CD4-positive, alpha-beta T cell treated with Interleukin-2 at 100 ng/mL for 4 hours (primary cell): ENCODE measurements around the gene GLTPD2.

ENCODE experiments used
- DNase-seq: peaks from one replicate; pipeline ENCODE4 v3.0.0-alpha.2; 2020; ENCODE audit warnings: low spot score

GLTPD2 gene

DNA sequence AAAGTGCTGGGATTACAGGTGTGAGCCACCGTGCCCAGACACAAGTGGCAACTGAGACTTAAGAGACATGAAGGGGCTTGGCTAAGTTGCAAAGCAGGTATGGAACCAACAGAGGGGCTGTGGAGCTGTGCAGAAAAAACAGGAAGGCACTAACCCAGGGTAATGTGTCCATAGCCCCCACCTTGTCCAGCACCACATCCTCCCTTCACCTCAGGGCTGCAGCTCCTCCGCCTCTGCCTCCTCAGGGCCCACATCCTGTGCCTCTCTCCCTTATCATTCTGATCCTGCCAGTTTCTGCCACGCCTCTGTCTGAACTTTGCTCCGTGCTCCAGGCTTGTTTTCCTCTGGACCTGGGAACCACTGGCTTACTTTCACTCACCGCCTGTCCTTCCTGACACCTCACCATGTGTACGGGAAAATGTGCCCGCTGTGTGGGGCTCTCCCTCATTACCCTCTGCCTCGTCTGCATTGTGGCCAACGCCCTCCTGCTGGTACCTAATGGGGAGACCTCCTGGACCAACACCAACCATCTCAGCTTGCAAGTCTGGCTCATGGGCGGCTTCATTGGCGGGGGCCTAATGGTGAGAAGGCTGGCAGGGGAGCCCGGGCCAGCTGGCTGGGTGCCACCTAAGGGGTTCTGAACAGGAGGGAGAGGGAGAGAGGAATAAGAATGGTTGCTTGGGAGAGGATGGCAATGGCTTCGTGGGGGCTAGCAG, 17.1 kb upstream of the GLTPD2 start, which contains the start of gene TM4SF5:
TSS of gene TM4SF5 (plus strand) at position 368 of the 716 bp plus-strand sequence. CDS start at position 405, 37 bp downstream.
- no peak for DNase-seq

DNA sequence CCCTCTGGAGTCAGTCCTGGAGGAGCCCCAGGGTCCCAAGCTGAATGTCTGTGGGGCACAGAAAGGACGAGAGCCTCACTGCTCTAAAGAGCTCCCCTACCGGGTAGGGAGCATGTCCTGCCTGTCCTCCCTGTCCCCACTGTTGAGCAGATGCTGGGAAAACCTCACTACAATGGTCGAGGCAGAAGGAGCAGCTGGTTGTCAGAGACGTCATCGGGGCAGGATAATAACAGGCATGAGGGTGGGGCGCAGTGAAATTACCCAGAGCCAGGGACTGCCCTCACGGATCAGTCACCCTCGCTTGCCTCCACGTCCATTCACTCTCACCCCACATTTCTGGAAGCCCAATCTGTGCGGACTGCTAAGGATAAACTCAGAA, 16.5 kb upstream of the GLTPD2 start:
- DNase-seq: no peak

DNA sequence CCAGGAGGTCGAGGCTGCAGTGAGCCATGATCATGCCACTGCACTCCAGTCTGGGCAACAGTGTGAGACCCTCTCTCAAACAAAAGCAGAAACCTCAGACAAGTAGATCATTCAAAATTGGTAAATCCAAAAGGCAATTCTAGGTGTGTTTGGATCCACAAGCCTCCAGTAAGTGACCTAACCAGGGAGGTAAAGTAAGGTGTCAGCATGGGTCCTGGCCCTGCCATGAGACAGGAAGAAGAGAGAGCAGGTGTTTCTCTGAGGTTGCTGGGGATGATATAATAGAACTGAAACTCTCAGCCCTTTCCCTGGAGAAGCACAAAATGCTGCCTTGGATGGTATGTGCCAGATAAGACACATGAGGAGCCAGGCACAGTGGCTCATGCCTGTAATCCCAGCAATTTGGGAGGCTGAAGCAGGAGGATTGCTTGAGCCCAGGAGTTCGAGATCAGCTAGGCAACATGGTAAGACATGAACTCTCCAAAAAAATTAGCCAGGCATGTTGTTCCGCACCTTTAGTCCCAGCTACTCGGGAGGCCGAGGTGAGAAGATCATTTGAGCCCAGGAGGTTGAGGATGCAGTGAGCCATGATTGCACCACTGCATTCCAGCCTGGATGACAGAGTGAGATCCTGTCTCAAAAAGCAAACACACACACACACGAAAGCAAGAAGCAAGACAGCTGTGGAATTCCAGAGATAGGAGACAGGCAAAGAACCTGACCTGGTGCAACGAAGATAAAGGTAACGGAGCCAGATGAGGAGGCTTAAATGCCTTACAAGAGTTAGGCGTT, 10.6 kb upstream of the GLTPD2 start:
- DNase-seq: no peak

DNA sequence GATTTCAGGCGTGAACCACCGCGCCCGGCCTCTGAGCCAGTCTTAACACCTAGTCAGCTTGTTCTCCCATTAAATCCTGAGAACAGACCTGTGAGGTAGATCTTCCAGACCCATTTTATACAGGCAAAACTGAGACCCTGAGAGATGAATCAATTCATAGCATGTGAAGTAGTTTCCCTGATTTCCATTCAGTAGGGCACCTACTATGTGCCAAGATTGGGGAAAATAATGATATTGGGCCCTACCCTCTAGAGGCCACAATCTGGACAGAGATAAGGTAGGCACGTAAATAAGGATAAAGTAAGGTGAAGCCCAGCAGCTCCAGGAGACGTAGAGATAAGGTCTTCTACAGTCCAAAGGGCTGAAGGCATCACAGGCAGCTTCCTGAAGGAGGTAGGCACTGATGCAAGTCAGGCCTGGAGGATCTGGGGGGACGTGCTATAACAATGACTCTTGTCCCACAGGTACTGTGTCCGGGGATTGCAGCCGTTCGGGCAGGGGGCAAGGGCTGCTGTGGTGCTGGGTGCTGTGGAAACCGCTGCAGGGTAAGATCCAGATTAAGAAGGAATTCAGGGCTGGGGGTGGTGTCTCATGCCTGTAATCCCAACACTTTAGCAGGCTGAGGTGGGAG, 8.3 kb upstream of the GLTPD2 start:
- DNase-seq: no peak

DNA sequence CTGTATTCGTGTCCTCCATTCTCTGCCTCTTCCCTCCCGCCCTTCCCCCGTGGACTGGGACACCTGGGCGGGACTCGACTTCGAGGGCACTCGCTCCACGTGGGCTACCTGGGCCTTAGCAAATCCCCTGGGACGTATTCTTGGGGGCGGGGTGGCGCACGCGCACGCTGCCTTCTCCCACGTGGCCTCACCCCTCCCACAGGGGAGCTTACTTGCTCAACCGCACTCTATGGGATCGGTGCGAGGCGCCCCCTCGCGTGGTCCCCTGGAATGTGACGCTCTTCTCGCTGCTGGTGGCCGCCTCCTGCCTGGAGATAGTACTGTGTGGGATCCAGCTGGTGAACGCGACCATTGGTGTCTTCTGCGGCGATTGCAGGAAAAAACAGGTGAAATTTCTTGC, 6.1 kb upstream of the GLTPD2 start:
- DNase-seq: no peak

DNA sequence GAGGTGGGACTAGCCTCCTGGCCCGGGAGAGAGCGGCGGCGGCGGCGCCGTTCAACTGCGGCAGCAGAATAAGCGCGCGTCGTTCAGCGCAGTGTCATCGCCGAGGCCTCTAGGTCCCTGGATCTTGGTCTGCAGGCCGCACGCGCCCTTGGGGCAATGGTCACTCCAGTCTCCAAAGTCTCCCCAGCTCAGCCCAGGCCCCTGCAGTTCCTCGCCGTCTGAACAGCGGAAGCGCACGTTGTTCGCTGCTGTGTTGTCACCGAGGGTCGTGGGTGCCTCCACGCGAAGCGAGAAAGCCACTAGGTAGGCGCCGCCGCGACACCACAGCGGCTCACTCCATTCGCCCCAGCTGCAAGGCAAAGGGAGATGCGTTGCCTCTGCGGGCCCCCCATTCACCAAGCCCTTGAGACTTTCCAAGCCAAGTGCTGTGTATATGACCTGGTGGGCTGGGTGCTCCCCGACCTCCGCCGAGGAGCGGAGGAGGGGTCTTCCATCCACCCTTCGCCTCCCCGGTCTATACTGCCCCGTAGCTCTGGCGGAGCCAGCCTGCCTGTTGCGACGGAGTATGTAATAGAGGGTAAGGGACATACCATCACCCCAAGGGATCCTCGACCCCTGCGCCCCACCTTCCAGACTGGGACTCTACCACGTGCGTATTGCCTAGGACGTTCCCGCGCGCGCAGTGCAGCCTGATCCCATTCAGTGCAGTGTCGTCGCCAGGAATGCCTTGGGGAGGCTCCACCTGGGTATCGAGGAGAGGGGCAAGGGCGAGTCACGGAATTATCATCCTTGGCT, 3.3 kb upstream of the GLTPD2 start:
- no peak for DNase-seq

DNA sequence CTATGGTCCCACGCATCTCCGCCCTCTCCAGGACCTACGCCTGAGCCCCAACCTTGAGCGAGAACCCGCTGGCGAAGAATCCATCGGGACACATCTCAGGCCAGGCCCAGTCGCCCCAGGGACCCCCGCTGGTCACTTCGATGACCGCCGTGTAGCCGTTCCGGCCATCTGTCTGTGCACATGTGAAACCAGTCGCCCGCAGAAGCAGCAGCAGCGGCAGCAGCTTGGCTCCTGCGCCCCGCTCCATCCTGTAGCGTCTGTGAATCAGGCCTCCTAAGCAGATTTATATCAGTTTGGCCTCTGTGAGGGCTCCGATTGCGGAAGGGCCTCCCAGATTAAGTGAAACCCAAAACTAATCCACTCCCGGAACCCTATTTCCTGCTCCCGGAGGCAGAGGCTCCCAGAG, 2.7 kb upstream of the GLTPD2 start, which contains the start of gene VMO1:
TSS of gene VMO1 (minus strand) at position 259 of the 406 bp plus-strand sequence. CDS start at position 247, 12 bp downstream.
- DNase-seq: no peak

DNA sequence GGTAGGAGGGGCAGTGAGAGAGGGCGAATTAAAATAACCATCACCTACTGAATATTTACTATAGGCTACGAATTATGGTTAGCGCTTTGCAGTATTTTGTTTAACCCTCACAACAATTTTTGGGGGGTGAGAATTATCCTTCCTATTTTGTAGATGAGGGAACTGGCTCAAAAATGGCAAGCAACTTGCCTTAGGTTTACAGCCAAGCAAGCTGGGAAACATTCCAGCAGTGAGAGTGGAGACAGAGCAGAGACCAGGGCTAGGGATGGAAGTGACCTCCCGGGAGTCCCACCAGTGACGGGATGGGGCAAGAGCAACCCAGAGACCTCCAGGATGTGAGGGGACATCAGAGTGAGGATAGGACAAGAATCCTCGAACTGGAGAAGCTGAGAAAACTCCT, 2.2 kb upstream of the GLTPD2 start:
- no peak for DNase-seq

DNA sequence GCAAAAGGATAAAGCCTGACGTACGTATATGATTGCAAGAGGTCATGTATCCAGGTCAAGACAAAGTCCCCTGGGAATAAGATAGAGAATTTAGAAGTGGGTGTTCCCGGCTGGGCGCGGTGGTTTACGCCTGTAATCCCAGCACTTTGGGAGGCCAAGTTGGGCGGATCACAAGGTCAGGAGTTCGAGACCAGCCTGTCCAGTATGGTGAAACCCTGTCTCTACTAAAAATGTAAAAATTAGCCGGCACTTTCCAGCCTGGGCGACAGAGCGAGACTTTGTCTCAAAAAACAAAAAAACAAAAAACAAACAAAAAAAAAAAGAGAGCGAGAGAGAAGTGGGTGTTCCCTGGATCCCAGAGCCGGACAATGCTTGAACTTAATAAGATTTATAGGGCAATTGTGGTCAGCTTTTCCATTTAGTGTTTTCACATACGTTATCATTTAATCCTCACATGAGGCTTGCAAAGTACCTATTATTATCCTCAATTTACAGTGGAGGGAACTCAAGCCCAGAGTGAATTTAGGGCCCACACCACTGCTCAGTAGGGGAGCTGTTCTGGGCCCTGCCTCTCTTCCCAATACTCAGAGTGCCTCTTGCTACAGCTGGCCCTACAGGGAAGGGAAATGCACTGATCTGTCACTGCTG, 481 bp upstream of the GLTPD2 start:
- DNase-seq: no peak

DNA sequence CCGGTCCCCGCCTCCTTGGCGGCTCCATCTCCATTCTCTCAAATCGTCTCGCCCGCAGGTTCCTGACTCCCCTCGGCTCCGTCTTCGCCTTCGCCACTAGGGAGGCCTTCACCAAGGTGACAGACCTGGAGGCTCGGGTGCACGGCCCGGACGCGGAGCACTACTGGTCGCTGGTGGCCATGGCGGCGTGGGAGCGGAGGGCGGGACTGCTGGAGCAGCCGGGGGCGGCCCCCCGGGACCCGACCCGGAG, 862 bp downstream of the GLTPD2 start:
- DNase-seq: no peak

DNA sequence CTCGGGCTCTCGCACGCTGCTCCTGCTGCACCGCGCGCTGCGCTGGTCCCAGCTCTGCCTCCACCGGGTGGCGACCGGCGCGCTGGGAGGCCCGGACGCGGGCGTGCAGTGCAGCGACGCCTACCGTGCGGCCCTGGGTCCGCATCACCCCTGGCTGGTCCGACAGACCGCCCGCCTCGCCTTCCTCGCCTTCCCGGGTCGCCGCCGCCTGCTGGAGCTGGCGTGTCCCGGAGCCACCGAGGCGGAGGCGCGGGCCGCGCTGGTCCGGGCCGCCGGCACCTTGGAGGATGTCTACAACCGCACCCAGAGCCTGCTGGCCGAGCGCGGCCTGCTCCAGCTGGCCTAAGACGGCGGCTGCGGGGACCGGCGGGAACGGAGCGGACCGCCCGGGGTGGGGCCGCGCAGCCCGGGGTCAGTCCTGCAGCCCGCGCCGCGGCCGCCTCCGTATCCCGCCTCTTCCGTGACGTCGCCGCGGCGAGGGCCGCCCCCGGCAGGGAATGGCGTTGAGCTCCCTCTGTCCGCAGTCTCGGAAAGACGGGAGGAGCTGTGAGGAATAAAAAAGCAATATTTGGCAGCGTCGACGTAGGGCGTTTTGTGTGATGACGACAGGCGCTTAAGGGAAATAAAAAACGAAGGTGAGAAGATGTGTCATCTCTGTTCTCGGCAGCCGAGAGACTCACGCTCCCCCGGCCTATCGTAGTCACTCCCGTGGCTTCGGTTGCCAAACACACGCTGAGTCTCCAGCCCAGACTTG, 1.4 kb downstream of the GLTPD2 start:
- DNase-seq: peak; percentile 82

DNA sequence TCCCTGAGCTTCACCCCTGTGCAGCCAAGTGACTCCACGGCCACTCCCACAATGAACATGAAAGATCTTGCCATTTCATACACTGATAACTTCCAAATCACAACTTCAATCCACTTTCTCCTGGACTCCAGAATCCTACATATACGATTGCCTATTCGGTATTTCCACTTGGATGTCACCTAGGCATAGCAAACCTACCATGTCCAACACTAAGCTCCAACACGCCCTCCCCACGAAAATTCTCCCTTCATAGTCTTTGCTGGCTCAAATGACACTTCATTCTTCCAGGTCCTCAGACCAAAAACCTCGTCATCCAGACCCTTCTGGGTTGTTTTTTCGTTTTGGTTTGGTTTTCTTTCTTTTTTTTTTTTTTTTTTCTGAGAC, 1.9 kb downstream of the GLTPD2 start:
- no peak for DNase-seq

DNA sequence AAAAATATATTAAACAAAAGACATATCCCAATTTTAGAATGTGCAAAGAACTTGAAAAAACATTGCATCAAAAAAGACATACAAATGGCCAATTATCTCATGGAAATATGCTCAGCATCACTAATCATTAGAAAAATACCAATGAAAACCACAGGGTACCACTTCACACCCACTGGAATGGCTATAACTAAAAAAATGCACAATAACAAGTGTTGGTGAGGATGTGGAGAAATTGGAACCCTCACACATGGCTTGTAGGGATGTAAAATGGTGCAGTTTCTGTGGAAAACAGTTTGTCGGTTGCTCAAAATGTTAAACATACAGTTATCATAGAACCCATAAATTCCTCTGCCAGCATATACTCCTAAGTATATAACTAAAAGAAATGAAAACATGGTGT, 6.4 kb downstream of the GLTPD2 start:
- no peak for DNase-seq

DNA sequence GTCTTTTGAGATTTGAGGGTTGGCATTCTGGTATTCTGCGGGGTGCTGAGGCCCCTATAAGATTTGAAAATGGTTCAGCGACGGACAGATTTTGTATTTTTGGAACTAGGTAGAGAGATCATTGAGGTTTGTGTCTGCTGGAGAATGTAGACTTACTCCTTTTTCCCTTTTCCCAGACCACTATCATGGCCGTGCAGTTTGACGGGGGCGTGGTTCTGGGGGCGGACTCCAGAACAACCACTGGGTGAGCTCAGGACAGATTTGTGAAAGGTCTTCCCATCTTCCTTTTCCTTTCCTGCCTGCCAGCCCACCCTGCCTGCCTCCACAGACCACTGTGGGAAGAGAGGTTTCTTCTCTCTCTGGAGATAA, 7.8 kb downstream of the GLTPD2 start:
- no peak for DNase-seq

DNA sequence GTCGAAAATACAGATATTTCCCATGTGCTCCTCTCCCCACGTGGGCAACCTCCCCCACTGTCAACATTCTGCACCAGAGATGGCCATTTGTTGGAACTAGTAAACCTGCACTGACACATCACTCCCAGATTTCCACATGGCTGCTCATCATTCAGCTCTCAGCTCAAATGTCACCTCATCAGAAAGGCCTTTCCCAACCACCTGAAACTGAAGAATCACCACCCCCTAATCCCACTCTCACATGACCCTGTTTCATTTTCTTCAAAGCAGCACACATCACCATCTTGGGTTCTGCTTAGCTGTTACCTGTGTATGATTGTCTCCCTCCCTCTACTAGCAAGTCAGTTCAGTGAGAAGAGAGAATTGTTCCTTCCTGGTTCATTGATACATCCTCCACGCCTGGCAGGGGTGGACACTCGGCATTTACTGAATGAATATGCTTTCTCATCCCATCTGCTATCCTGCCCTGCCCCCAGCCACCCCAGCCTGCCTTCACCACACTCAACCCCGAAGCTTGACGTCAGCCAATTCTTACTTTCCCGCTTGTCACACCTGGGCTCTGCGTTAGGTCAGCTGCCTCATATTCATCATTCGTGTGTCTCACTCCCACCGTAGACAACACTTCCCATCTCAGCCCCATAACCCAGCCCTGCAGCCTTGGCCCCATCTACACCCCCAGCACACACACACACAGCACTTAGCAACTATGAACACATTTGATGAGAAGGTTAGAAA, 11.9 kb downstream of the GLTPD2 start:
- no peak for DNase-seq

DNA sequence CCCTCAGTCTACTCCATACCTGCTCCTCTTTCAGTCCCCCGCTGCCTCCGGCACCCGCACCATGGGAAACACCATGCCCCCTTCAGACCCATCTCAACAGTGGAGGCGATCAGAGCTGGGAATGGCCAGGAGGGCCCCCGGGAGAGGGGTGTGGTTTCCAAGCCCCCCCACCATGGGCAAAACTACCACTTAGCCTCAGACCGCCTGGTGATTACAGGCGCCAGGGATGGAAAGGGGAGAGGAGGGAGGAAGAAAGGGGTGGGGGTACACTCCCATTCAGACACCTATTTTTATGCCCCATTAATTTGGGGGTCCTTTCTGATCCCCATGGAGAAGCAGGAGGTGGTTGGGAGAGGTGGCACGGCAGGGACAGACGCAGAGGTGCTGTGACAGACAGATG, 13.5 kb downstream of the GLTPD2 start, which contains the start of gene C17orf114:
TSS of gene C17orf114 (minus strand) at position 101 of the 400 bp plus-strand sequence.
- no peak for DNase-seq

DNA sequence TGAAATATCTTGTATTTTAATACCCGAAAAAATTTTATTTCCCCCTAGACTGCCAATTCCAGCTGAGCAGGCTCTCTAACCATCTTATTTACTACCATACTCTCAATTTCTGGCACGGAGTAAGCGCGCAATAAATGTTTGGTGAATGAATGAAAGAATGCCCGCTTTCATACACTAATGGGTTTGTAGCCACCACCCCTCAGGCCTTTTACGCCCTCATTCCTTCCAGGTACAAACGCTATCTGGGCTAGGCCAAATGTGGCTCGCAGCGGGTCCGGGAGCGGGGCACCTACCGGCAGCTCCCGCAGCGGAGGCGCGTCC, 17.7 kb downstream of the GLTPD2 start:
- no peak for DNase-seq

DNA sequence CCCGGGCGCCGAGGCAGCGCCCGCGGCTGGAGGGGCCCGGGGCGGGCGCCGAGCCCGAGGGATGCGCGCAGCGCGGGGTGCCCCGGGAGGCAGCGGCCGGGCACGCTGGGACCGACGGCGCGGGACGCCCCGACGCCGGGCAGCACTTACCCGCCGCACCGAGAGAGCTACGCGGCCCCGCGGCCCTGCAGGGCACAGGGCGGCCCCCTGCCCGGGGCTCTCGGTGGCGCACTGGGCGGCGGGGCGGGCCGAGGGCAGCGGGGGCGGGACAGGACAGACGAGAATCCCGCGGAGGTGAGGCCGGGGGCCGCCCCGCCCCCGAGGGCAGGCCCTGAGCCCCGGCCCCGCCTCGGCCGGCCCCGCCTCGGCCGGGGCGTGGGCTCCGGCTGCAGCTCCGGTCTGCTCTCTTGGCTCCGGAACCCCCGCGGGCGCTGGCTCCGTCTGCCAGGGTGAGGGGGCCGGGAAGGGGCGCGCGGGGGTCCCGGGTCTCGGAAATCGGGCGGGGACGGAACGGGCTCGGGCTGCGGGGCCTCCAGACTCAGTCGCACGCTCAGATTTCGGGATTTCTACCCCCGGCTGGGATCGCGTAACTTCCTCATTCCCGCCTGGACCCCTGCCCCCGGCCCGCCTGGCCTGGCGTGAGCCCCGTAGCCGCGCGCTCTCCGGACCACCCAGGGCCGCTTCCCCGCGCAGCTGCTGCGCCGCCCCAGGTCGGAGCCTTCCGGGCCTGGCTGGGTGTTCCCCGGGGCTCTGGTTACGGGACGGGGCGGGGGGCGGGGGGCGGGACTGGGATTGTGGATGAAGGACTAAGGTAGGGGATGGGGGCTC, 18.2 kb downstream of the GLTPD2 start, which contains the start of gene PLD2:
TSS of gene PLD2 (plus strand) at position 376 of the 828 bp plus-strand sequence. CDS start 621 bp downstream, outside the sequence.
- peak; percentile 84 for DNase-seq

DNA sequence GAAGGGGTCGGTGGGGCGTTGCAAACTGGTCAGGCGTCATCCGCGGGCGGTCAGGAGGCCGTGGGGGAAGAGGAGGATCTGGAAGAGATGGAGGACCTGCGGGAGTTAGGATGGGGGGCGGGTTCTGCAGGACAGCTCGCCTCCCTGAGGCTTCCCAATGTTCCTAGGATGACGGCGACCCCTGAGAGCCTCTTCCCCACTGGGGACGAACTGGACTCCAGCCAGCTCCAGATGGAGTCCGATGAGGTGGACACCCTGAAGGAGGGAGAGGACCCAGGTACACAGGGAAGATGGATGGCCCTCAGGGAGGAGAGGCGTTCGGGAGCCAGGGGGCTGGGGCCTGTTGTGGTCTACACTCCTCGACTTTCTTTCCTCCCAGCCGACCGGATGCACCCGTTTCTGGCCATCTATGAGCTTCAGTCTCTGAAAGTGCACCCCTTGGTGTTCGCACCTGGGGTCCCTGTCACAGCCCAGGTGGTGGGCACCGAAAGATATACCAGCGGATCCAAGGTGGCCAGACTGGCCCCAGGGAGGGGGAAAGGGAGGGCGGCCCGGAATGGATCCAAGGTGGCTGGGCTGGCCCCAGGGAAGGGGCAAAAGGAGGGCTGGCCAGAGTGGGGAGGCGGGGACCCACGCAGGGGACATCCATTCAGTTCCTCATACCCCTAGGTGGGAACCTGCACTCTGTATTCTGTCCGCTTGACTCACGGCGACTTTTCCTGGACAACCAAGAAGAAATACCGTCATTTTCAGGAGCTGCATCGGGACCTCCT, 19.0 kb downstream of the GLTPD2 start:
- DNase-seq: no peak
